Upper lobe of left lung (tissue), 6 donors: ENCODE measurements around the gene MIGA2. TPM values are rescaled to one million over a fixed set of nuclear protein-coding genes. Genes with fewer than 3 reads are reported as not detected.

Experiments used
- ATAC-seq, 2 donors: fragments of 200-7000 bp; cut with Tn5 transposase; one replicate each; pipeline ENCODE4 v1.9.1; 2022; ENCODE audit warnings: mild to moderate bottlenecking in 2 of 2, moderate library complexity in 2 of 2; ENCODE audit not compliant: low FRiP score in 2 of 2
- DNase-seq, 2 donors: peaks; one replicate each; pipeline ENCODE4 v3.0.0-alpha.2; 2019 to 2020
- H3K27ac ChIP-seq, 4 donors: fragments of 200-600 bp; sonication (generic); one replicate each; pipeline ENCODE4 v1.5.1; 2016 to 2019
- H3K27me3 ChIP-seq, 4 donors: fragments of 200-600 bp; sonication (generic); one replicate each; pipeline ENCODE4 v1.5.1; 2017 to 2019
- H3K36me3 ChIP-seq, 4 donors: fragments of 200-600 bp; sonication (generic); one replicate each; pipeline ENCODE4 v1.5.1; 2016 to 2019
- H3K4me1 ChIP-seq, 4 donors: fragments of 200-600 bp; sonication (generic); one replicate each; pipeline ENCODE4 v1.5.1; 2018 to 2019
- H3K4me3 ChIP-seq, 4 donors: fragments of 200-600 bp; sonication (generic); one replicate each; pipeline ENCODE4 v1.5.1; 2017 to 2019; ENCODE audit warnings: mild to moderate bottlenecking in 2 of 4, moderate library complexity in 1 of 4
- H3K9me3 ChIP-seq, 4 donors: fragments of 200-600 bp; sonication (generic); one replicate each; pipeline ENCODE4 v1.5.1; 2018 to 2019
- CTCF ChIP-seq, 6 experiments: fragments of 450-650 bp in 4 of 6; fragments of 200-600 bp in 2 of 6; sonication (generic) in 2 of 6; IDR thresholded peaks; one replicate each; pipeline ENCODE4 v1.5.1; 2016 to 2019; ENCODE audit warnings: antibody characterized with exemption in 6 of 6
- EP300 ChIP-seq, 4 donors: sonication (generic); formaldehyde crosslinking; IDR thresholded peaks; one replicate each; pipeline ENCODE4 v1.5.1; 2017; ENCODE audit warnings: antibody characterized with exemption in 4 of 4, control low read depth in 2 of 4
- POLR2A ChIP-seq, 4 donors: fragments of 450-650 bp; IDR thresholded peaks; one replicate each; pipeline ENCODE4 v1.5.1; 2016 to 2017; ENCODE audit warnings: antibody characterized with exemption in 4 of 4, mild to moderate bottlenecking in 2 of 4
- POLR2AphosphoS5 ChIP-seq, 2 donors: sonication (generic); formaldehyde crosslinking; IDR thresholded peaks; one replicate each; pipeline ENCODE4 v1.5.1; 2017; ENCODE audit warnings: antibody characterized with exemption in 2 of 2
- WGBS, 2 donors: methylation state at CpG; one replicate each; pipeline ENCODE4 v1.1.5; 2017 to 2018; 5-methylcytosine and 5-hydroxymethylcytosine counted together
- total RNA-seq, 6 donors: library from RNA; depleted of rRNA in 4 of 6; stranded (reverse); fragments of >200 nt in 4 of 6; gene quantifications; one replicate each; pipeline versions ENCODE4 v1.1.0 to v1.2.1, GENCODE V29; 2016 to 2021
- donor health status: DM: no; HTN: no; CAD: no; lungs with moderate emphysema.
- donor health status: DM: no; HTN: yes; CAD: no; lungs with severe emphysema.

MIGA2 gene
- total RNA-seq, 6 donors from 2014 or later: 18.6 to 95.3 (median 28.6) TPM

GRCh38 chr9:129075996-129076639 lies 39.7 kb downstream of the MIGA2 start:
- H3K9me3 ChIP-seq: no peaks in the 10 kb centered on the region
- no peak for TF ChIP-seq POLR2A (IDR thresholded peaks at IDR 0.05)
- TF ChIP-seq POLR2AphosphoS5 (IDR thresholded peaks at IDR 0.05): no peak
- no peak for TF ChIP-seq CTCF (IDR thresholded peaks at IDR 0.05)
- no peak for TF ChIP-seq EP300 (IDR thresholded peaks at IDR 0.05)
- DNase-seq (no peak), ATAC-seq (no peak)
- 91 to 94% methylated on average over 11 to 16 of the region's 16 CpGs for WGBS, 2 donors
- H3K36me3 ChIP-seq: peaks cover 0 to 2% (median 0%) of the 10 kb centered on the region in 4 donors
- H3K27me3 ChIP-seq: no peaks in the 10 kb centered on the region
- H3K27ac ChIP-seq: no peak overlapping the region
- peaks cover 5 to 7% (median 6%) of the 10 kb centered on the region in 4 donors for H3K4me1 ChIP-seq
- H3K4me3 ChIP-seq: no peak overlapping the region

DNA sequence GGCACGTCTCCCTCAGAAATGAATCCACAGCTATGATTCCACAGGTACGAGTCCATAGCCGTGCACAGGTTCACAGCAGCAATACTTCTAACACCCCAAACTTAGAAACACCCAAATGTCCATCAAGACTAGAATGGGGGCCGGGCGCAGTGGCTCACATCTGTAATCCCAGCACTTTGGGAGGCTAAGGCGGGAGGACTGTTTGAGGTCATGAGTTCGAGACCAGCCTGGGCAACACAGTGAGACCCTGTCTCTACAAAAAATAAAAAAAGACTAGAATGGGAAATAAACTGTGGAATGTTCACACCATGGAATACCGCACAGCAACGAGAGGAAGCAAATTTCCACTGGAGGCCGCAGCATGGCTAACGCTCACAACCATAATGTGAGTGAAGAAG lies 40.2 kb downstream of the MIGA2 start:
- Histone ChIP-seq H3K4me1 (peaks cover 6 to 11% (median 9%) of the 10 kb centered on the region in 4 donors), H3K4me3 (no peak overlapping the region), H3K36me3 (no peaks in the 10 kb centered on the region), H3K27me3 (no peaks in the 10 kb centered on the region), H3K9me3 (no peaks in the 10 kb centered on the region), H3K27ac (no peak overlapping the region)
- 90 to 95% methylated on average over 11 of the region's 11 CpGs for WGBS, 2 donors
- DNase-seq: no peak
- no peak for TF ChIP-seq POLR2AphosphoS5 (IDR thresholded peaks at IDR 0.05)
- no peak for TF ChIP-seq POLR2A (IDR thresholded peaks at IDR 0.05)
- TF ChIP-seq EP300 (IDR thresholded peaks at IDR 0.05): no peak
- no peak for TF ChIP-seq CTCF (IDR thresholded peaks at IDR 0.05)
- ATAC-seq: no peak

DNA sequence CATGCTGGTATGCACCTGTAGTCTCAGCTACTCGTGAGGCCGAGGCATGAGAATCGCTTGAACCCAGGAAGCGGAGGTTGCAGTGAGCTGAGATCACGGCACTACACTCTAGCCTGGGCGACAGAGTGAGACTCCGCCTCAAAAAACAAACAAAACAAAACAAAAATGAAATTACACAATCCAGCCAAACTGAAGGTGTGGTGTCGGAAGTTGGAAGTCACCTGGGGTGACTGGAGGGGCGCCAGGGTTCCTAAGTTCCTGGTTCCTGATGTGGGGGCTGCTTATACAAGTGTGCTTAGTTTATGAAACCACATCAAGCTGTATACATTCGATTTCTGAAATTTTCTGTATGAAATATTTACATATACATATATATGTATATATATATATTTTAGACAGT lies 40.8 kb downstream of the MIGA2 start:
- no peak overlapping the region for H3K27ac ChIP-seq
- H3K36me3 ChIP-seq: no peaks in the 10 kb centered on the region
- no peak for ATAC-seq

GRCh38 chr9:129078691-129079503 lies 42.5 kb downstream of the MIGA2 start:
- no peaks in the 10 kb centered on the region for H3K27me3 ChIP-seq
- no peak for ATAC-seq
- peaks cover 13 to 23% (median 18%) of the 10 kb centered on the region in 4 donors for H3K4me1 ChIP-seq
- H3K36me3 ChIP-seq: no peaks in the 10 kb centered on the region
- H3K4me3 ChIP-seq: no peak overlapping the region
- no peak overlapping the region for H3K27ac ChIP-seq
- WGBS, 2 donors: 79 to 84% methylated on average over 13 to 14 of the region's 18 CpGs
- no peak for DNase-seq
- no peak for TF ChIP-seq POLR2AphosphoS5 (IDR thresholded peaks at IDR 0.05)
- TF ChIP-seq POLR2A (IDR thresholded peaks at IDR 0.05): no peak
- no peak for TF ChIP-seq EP300 (IDR thresholded peaks at IDR 0.05)
- no peak for TF ChIP-seq CTCF (IDR thresholded peaks at IDR 0.05)
- H3K9me3 ChIP-seq: no peaks in the 10 kb centered on the region

More for the DNA sequence above, 40.8 kb downstream of the MIGA2 start:
- H3K27me3 ChIP-seq: no peaks in the 10 kb centered on the region
- H3K4me3 ChIP-seq: no peak overlapping the region
- 77 to 81% methylated on average over 10 of the region's 10 CpGs for WGBS, 2 donors
- no peaks in the 10 kb centered on the region for H3K9me3 ChIP-seq
- DNase-seq: peak in 1 of 2 donors; percentile 31
- no peak for TF ChIP-seq POLR2A (IDR thresholded peaks at IDR 0.05)
- no peak for TF ChIP-seq EP300 (IDR thresholded peaks at IDR 0.05)
- TF ChIP-seq CTCF (IDR thresholded peaks at IDR 0.05): no peak
- no peak for TF ChIP-seq POLR2AphosphoS5 (IDR thresholded peaks at IDR 0.05)
- peaks cover 12 to 17% (median 15%) of the 10 kb centered on the region in 4 donors for H3K4me1 ChIP-seq
